Measurements from ENCODE around the gene CHIT1. TPM values are rescaled to one million over a fixed set of nuclear protein-coding genes. Genes with fewer than 3 reads are reported as not detected.

Gene CHIT1
- total and polyA plus RNA-seq, 2 experiments from 2014 or later = 0.07 to 0.47 TPM

GRCh38 chr1:203268901-203269653 is 39.6 kb upstream of the CHIT1 start:
- Mint-ChIP-seq H3K4me3 (no peak overlapping the region), H3K4me1 (peaks cover 14% of the 10 kb centered on the region; the same call in 2 of the 3 replicates), H3K27me3 (ENCODE audit: insufficient read depth, low read depth, poor library complexity) (peaks cover 12% of the 10 kb centered on the region), H3K9me3 (no peaks in the 10 kb centered on the region), H3K27ac (no peak overlapping the region), H3K36me3 (ENCODE audit: low read depth) (no peaks in the 10 kb centered on the region)
- DNase-seq (ENCODE audit: low spot score) (peak; percentile 90), ATAC-seq (peak; percentile 13)
- H2AFZ ChIP-seq = no peak overlapping the region; the same call in 1 of the 2 replicates
- H3K4me1 ChIP-seq (ENCODE audit: insufficient read depth) = peaks cover 8% of the 10 kb centered on the region; the same call in 1 of the 2 replicates
- H3K9me2 ChIP-seq (ENCODE audit: insufficient read depth) = no peaks in the 10 kb centered on the region
- H3K27ac ChIP-seq (ENCODE audit: low read depth) = no peak overlapping the region
- no peak overlapping the region for H3K4me2 ChIP-seq
- H3K36me3 ChIP-seq (ENCODE audit: insufficient read depth) = no peaks in the 10 kb centered on the region
- no peak for TF ChIP-seq ZNF462 (CRISPR knock-in tag; IDR thresholded peaks at IDR 0.05)
- TF ChIP-seq STAT1 (IDR thresholded peaks at IDR 0.05; ENCODE audit: unreplicated experiment) = no peak
- TF ChIP-seq NANOG (IDR thresholded peaks at IDR 0.05; ENCODE audit: borderline replicate concordance) = no peak
- no peak for TF ChIP-seq POLR2AphosphoS5 (IDR thresholded peaks at IDR 0.05; ENCODE audit: low read depth)
- TF ChIP-seq, protein P1, sequence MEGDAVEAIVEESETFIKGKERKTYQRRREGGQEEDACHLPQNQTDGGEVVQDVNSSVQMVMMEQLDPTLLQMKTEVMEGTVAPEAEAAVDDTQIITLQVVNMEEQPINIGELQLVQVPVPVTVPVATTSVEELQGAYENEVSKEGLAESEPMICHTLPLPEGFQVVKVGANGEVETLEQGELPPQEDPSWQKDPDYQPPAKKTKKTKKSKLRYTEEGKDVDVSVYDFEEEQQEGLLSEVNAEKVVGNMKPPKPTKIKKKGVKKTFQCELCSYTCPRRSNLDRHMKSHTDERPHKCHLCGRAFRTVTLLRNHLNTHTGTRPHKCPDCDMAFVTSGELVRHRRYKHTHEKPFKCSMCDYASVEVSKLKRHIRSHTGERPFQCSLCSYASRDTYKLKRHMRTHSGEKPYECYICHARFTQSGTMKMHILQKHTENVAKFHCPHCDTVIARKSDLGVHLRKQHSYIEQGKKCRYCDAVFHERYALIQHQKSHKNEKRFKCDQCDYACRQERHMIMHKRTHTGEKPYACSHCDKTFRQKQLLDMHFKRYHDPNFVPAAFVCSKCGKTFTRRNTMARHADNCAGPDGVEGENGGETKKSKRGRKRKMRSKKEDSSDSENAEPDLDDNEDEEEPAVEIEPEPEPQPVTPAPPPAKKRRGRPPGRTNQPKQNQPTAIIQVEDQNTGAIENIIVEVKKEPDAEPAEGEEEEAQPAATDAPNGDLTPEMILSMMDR (conservative IDR thresholded peaks at IDR 0.05; ENCODE audit: low read depth in 2 of 2) = peak; percentile 94 to 97
- no peak for TF ChIP-seq ZNF331 (CRISPR knock-in tag; IDR thresholded peaks at IDR 0.05; ENCODE audit: low read depth)
- TF ChIP-seq JUNB (IDR thresholded peaks at IDR 0.05; ENCODE audit: unreplicated experiment) = no peak
- no peaks in the 10 kb centered on the region for H4K20me1 ChIP-seq (replicated peaks; ENCODE audit: insufficient read depth)
- no peaks in the 10 kb centered on the region for H3K79me2 ChIP-seq (replicated peaks; ENCODE audit: insufficient read depth)
- peaks cover 24% of the 10 kb centered on the region for H3K27me3 ChIP-seq (ENCODE audit: insufficient read depth)
- H3F3A ChIP-seq (replicated peaks; ENCODE audit: low read depth) = no peaks in the 10 kb centered on the region; the same call in 1 of the 2 replicates
- no peak overlapping the region for H3K4me3 ChIP-seq
